Measurements from ENCODE around the gene KIAA2012.
"Not testable (repeated sequence)": the region's sequence is repeated elsewhere in the genome, so short reads cannot be mapped to it uniquely, and the experiment has no call there.

- TF ChIP-seq SPI1, POLR2AphosphoS5, POLR2A (IDR thresholded peaks at IDR 0.05; ENCODE audit: low read depth, low read length): not testable (repeated sequence)
Observed at GRCh38 chr2:202136039-202136438, 63.0 kb downstream of the KIAA2012 start.

Measured in GM12891 (cell line).